Activated CD4-positive, alpha-beta T cell treated with anti-CD3 and anti-CD28 coated beads, Interleukin-2, amount 50 U/mL, for 4 hours (primary cell): ENCODE data around the gene PTN.
"Not testable (repeated sequence)": the region's sequence is repeated elsewhere in the genome, so short reads cannot be mapped to it uniquely, and the experiment has no call there.

ENCODE experiments used
- DNase-seq, 2 experiments: peaks; one replicate each; pipeline ENCODE4 v3.0.0-alpha.2; 2020

PTN gene

GRCh38 chr7:137262599-137262998 is 80.9 kb downstream of the PTN start:
- no peak for DNase-seq

- DNase-seq, result no peak
Measured at GRCh38 chr7:137258552-137258951, 85.0 kb downstream of the PTN start.

GRCh38 chr7:137254766-137255165 is 88.8 kb downstream of the PTN start:
- no peak for DNase-seq

- DNase-seq, result no peak
Measured at GRCh38 chr7:137245890-137246289, 97.6 kb downstream of the PTN start.

GRCh38 chr7:137245186-137245585 is 98.3 kb downstream of the PTN start:
- no peak for DNase-seq

GRCh38 chr7:137243741-137244140 is 99.8 kb downstream of the PTN start:
- DNase-seq, result no peak

- no peak for DNase-seq
Measured at GRCh38 chr7:137242616-137243015, 100.9 kb downstream of the PTN start.

- DNase-seq, result no peak
Measured at GRCh38 chr7:137241655-137242360, 101.7 kb downstream of the PTN start.

- DNase-seq, result not testable (repeated sequence)
Measured at GRCh38 chr7:137239186-137239585, 104.3 kb downstream of the PTN start.

- DNase-seq, result no peak
Measured at GRCh38 chr7:137235434-137235833, 108.1 kb downstream of the PTN start.

- DNase-seq, result no peak
Measured at GRCh38 chr7:137231167-137231566, 112.4 kb downstream of the PTN start.

- no peak for DNase-seq
Measured at GRCh38 chr7:137221467-137221866, 122.1 kb downstream of the PTN start.

- DNase-seq, result no peak
Measured at GRCh38 chr7:137213744-137214143, 129.8 kb downstream of the PTN start.

GRCh38 chr7:137209151-137209817 is 134.2 kb downstream of the PTN start:
- DNase-seq, result no peak

- DNase-seq, result no peak
Measured at GRCh38 chr7:137206770-137207169, 136.8 kb downstream of the PTN start.

- no peak for DNase-seq
Measured at GRCh38 chr7:137204246-137204645, 139.3 kb downstream of the PTN start.

GRCh38 chr7:137203351-137203750 is 140.2 kb downstream of the PTN start:
- DNase-seq, result no peak

GRCh38 chr7:137196648-137197047 is 146.9 kb downstream of the PTN start:
- DNase-seq, result no peak

GRCh38 chr7:137195996-137196395 is 147.5 kb downstream of the PTN start:
- DNase-seq, result no peak

- DNase-seq, result not testable (repeated sequence)
Measured at GRCh38 chr7:137181619-137182018, 161.9 kb downstream of the PTN start.
